K562 (cell line): ENCODE results near the gene GPR3. TPM values are rescaled to one million over a fixed set of nuclear protein-coding genes. Genes with fewer than 3 reads are reported as not detected.

Source experiments
- BCL6 ChIP-seq: fragments of 250-450 bp; sonication (Bioruptor Pico); IDR thresholded peaks from 2 replicates; pipeline ENCODE4 v1.4.0; 2020
- ESRRA ChIP-seq: fragments of 450-650 bp; IDR thresholded peaks from 2 replicates; pipeline ENCODE4 v1.6.1; 2014; ENCODE audit warnings: low read depth, mild to moderate bottlenecking, moderate library complexity, borderline replicate concordance
- HMGN3 ChIP-seq: IDR thresholded peaks from 2 replicates; pipeline ENCODE4 v1.6.1; 2011; ENCODE audit warnings: borderline replicate concordance, low read depth, mild to moderate bottlenecking, mixed read lengths, low read length; ENCODE audit not compliant: insufficient read length; ENCODE audit errors: extremely low read depth
- ILK ChIP-seq: fragments of 450-650 bp; IDR thresholded peaks from 2 replicates; pipeline ENCODE4 v1.6.1; 2016; ENCODE audit warnings: missing genetic modification characterization, low read depth, mild to moderate bottlenecking, missing compliant biosample characterization, moderate library complexity, borderline replicate concordance
- L3MBTL2 ChIP-seq: fragments of 450-650 bp; IDR thresholded peaks from 2 replicates; pipeline ENCODE4 v1.6.1; 2016; ENCODE audit warnings: mild to moderate bottlenecking, moderate library complexity
- PHB2 ChIP-seq: fragments of 450-650 bp; IDR thresholded peaks from 2 replicates; pipeline ENCODE4 v1.6.1; 2017; ENCODE audit warnings: low read depth
- PRMT5 ChIP-seq: sonication (generic); formaldehyde crosslinking; IDR thresholded peaks from 2 replicates; pipeline ENCODE4 v1.5.0; 2020; ENCODE audit warnings: missing genetic modification reagents
- RBM25 ChIP-seq: fragments of 200-400 bp; formaldehyde crosslinking; IDR thresholded peaks from 2 replicates; pipeline ENCODE4 v1.6.1; 2018; ENCODE audit warnings: low read length, low read depth, moderate library complexity; ENCODE audit not compliant: severe bottlenecking
- TAF15 ChIP-seq: fragments of 200-400 bp; formaldehyde crosslinking; IDR thresholded peaks from 2 replicates; pipeline ENCODE4 v1.6.1; 2017; ENCODE audit warnings: mild to moderate bottlenecking, low read depth, low read length, moderate library complexity
- ZBTB17 ChIP-seq: fragments of 450-650 bp; formaldehyde crosslinking; IDR thresholded peaks from 2 replicates; pipeline ENCODE4 v1.4.0; 2020; ENCODE audit warnings: mild to moderate bottlenecking
- ZBTB43 ChIP-seq: sonication (generic); formaldehyde crosslinking; IDR thresholded peaks from 2 replicates; pipeline ENCODE4 v1.8.0; 2023; ENCODE audit warnings: mild to moderate bottlenecking, missing genetic modification reagents
- ZNF146 ChIP-seq: IDR thresholded peaks from one replicate; pipeline ENCODE4 v1.6.1; 2018; ENCODE audit warnings: missing compliant biosample characterization; ENCODE audit not compliant: unreplicated experiment
- ZNF217 ChIP-seq: sonication (generic); formaldehyde crosslinking; IDR thresholded peaks from 2 replicates; pipeline ENCODE4 v1.8.0; 2022; ENCODE audit warnings: mild to moderate bottlenecking, missing genetic modification reagents
- ZNF277 ChIP-seq: fragments of 250-450 bp; sonication (Bioruptor Pico); IDR thresholded peaks from 2 replicates; pipeline ENCODE4 v1.8.0; 2022; ENCODE audit warnings: inconsistent platforms, mild to moderate bottlenecking, moderate library complexity, borderline replicate concordance
- ZNF3 ChIP-seq: fragments of 250-450 bp; sonication (Bioruptor Pico); IDR thresholded peaks from 2 replicates; pipeline ENCODE4 v1.5.0; 2021; ENCODE audit warnings: mild to moderate bottlenecking, moderate library complexity
- ZNF324 ChIP-seq: fragments of 250-450 bp; sonication (Bioruptor Pico); IDR thresholded peaks from 2 replicates; pipeline ENCODE4 v1.4.0; 2020; ENCODE audit warnings: mild to moderate bottlenecking
- ZNF766 ChIP-seq: fragments of 200-800 bp; sonication (Bioruptor generic); conservative IDR thresholded peaks from 2 replicates; pipeline ENCODE4 v1.6.1; 2016; ENCODE audit warnings: missing genetic modification characterization, missing compliant biosample characterization
- ZNF785 ChIP-seq: fragments of 250-450 bp; sonication (Bioruptor Pico); IDR thresholded peaks from 2 replicates; pipeline ENCODE4 v1.4.0; 2020; ENCODE audit warnings: mild to moderate bottlenecking
- polyA plus RNA-seq, 8 experiments: library from polyadenylated mRNA; depleted of rRNA in 4 of 8; stranded (reverse) in 5 of 8; unstranded in 3 of 8; fragments of >200 nt; fragmentation: Nextera tagmentation in 2 of 8; fragmentation: Illumina TruSeq in 1 of 8; extraction: Ambion mirVana in 2 of 8; extraction: Trizol in 1 of 8; gene quantifications; 2 replicates each; pipeline versions ENCODE4 v1.2.1 to v1.2.3, GENCODE V29; 2011 to 2014; ENCODE audit warnings: inconsistent platforms in 1 of 8, missing spikeins in 1 of 8
- total RNA-seq, 7 experiments: library from RNA; depleted of rRNA in 6 of 7; stranded (reverse); fragments of >200 nt in 6 of 7; fragmentation: Illumina TruSeq in 2 of 7; extraction: Trizol in 2 of 7; gene quantifications; 2 replicates each; pipeline versions ENCODE4 v1.2.1 to v1.2.3, GENCODE V29; 2011 to 2021; ENCODE audit warnings: low replicate concordance in 1 of 7
- TF ChIP-seq, protein P1 (sequence below): sonication (generic); formaldehyde crosslinking; IDR thresholded peaks from 2 replicates; pipeline ENCODE4 v1.8.0; 2022; ENCODE audit warnings: missing genetic modification reagents, mild to moderate bottlenecking, moderate library complexity, borderline replicate concordance
- TF ChIP-seq, protein P2 (sequence below): fragments of 450-650 bp; IDR thresholded peaks from 2 replicates; pipeline ENCODE4 v1.6.1; 2017; ENCODE audit warnings: antibody characterized with exemption

GPR3 gene
- total and polyA plus RNA-seq, 9 of the 15 experiments (the other 6 are each of a cell fraction or from before 2014, with no cell fraction given), result 0.24 to 11.5 (median 3.7) TPM

DNA sequence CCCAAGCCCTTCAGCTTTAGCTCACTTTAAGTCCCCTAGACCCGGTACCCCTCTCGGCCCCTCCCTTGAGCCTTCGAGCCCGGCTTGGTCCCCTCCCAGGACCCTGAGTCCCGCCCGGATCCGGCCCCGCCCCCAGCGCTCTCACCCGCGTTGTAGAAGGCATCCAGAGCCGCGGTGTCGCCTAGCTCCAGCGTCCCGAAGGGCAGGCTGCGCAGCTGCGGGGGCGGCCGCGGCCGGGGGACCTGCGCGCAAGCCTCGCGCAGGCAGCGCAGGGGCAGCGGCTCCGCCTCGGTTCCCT lies 26.4 kb upstream of the GPR3 start (continued):
- TF ChIP-seq PRMT5 (CRISPR knock-in tag) (no peak), ZNF766 (CRISPR knock-in tag) (no peak), ZNF146 (CRISPR knock-in tag) (no peak), ZNF3 (no peak), ZNF217 (CRISPR knock-in tag) (no peak), L3MBTL2 (no peak), ZBTB17 (CRISPR knock-in tag) (no peak), ILK (tag) (no peak), PHB2 (no peak), ZNF785 (CRISPR knock-in tag) (no peak), ZNF324 (CRISPR knock-in tag) (no peak), HMGN3 (no peak), TAF15 (no peak), ZBTB43 (CRISPR knock-in tag) (no peak), ZNF277 (CRISPR knock-in tag) (no peak), BCL6 (CRISPR knock-in tag) (no peak), RBM25 (no peak), ESRRA (no peak)
- TF ChIP-seq, protein P1, sequence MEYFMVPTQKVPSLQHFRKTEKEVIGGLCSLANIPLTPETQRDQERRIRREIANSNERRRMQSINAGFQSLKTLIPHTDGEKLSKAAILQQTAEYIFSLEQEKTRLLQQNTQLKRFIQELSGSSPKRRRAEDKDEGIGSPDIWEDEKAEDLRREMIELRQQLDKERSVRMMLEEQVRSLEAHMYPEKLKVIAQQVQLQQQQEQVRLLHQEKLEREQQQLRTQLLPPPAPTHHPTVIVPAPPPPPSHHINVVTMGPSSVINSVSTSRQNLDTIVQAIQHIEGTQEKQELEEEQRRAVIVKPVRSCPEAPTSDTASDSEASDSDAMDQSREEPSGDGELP (CRISPR knock-in tag), result no peak; the same call in 1 of the 2 replicates
- TF ChIP-seq, protein P2, sequence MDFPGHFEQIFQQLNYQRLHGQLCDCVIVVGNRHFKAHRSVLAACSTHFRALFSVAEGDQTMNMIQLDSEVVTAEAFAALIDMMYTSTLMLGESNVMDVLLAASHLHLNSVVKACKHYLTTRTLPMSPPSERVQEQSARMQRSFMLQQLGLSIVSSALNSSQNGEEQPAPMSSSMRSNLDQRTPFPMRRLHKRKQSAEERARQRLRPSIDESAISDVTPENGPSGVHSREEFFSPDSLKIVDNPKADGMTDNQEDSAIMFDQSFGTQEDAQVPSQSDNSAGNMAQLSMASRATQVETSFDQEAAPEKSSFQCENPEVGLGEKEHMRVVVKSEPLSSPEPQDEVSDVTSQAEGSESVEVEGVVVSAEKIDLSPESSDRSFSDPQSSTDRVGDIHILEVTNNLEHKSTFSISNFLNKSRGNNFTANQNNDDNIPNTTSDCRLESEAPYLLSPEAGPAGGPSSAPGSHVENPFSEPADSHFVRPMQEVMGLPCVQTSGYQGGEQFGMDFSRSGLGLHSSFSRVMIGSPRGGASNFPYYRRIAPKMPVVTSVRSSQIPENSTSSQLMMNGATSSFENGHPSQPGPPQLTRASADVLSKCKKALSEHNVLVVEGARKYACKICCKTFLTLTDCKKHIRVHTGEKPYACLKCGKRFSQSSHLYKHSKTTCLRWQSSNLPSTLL, result no peak
